ENCODE measurements around the gene VSIG8. TPM values are rescaled to one million over a fixed set of nuclear protein-coding genes. Genes with fewer than 3 reads are reported as not detected.

The VSIG8 gene
- total RNA-seq, 1 donor from 2014 or later, result not detected

DNA sequence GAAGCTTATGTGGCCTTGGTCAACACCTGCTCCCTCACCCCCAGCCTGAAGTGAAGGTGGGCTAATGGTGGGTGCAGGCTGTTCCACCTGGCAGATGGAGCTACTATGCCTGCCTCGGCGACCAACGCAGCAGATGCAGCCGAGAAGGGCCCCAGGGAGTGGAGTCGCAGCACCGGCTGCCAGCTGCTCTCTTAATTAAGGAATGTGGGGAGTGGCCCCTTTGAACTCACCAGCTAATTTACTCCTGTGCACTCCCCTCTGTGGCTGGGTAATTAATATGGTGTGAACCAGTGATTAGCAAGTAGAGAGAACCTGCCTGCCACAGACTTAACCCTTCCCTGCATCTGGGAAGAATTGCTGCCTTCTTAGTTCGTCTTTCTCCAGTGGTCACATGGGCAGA, 39.1 kb downstream of the VSIG8 start:
- H3K27ac Mint-ChIP-seq, result no peak overlapping the region
- TF ChIP-seq CTCF (IDR thresholded peaks at IDR 0.05; ENCODE audit: unreplicated experiment), result no peak
- peaks cover 31% of the 10 kb centered on the region for H3K27me3 Mint-ChIP-seq (ENCODE audit: low read depth)
- no peaks in the 10 kb centered on the region for H3K9me3 Mint-ChIP-seq
- DNase-seq (ENCODE audit: low spot score in 2 of 2, unreplicated experiment in 2 of 2), result no peak
- no peak overlapping the region for H3K4me3 Mint-ChIP-seq
- peaks cover 38% of the 10 kb centered on the region for H3K4me1 Mint-ChIP-seq
- no peaks in the 10 kb centered on the region for H3K36me3 Mint-ChIP-seq

DNA sequence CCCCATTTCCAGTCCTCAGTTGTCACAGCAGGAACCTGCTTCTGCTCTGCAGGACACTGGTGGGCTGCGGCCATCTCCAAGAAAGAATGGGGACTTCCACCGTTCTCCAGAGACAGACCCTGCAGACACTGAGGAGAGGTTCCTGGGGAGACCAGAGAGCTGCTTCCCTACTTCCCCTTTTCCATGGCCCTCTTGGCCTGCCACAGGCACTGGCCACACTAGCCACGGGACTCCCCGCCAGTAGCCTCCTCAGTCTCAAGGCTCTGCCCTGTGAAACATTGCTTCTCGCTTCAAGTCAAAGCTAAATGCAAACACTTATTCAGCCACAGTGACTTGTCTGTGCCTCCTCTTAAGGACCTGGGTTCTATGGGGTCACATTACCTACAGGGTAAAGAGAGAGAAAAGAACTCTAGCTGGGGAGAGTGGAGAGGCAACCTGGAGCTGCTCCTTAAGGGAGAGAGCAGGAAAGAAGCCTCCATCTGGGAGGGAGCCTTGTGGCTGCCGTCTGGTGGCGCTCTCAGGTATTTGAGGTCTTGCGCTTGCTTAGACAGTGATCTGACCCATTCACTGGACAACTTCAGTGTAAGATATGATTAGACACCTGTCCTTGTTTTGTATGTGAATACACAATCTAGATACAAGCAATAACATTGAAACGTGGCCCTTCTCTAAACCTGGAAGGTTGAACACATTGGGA, 41.1 kb downstream of the VSIG8 start:
- Mint-ChIP-seq H3K9me3 (no peaks in the 10 kb centered on the region), H3K27ac (no peak overlapping the region), H3K4me3 (no peak overlapping the region), H3K4me1 (peaks cover 30% of the 10 kb centered on the region), H3K36me3 (no peaks in the 10 kb centered on the region), H3K27me3 (ENCODE audit: low read depth) (peaks cover 32% of the 10 kb centered on the region)
- DNase-seq (ENCODE audit: low spot score in 2 of 2, unreplicated experiment in 2 of 2), result no peak
- TF ChIP-seq CTCF (IDR thresholded peaks at IDR 0.05; ENCODE audit: unreplicated experiment), result no peak

DNA sequence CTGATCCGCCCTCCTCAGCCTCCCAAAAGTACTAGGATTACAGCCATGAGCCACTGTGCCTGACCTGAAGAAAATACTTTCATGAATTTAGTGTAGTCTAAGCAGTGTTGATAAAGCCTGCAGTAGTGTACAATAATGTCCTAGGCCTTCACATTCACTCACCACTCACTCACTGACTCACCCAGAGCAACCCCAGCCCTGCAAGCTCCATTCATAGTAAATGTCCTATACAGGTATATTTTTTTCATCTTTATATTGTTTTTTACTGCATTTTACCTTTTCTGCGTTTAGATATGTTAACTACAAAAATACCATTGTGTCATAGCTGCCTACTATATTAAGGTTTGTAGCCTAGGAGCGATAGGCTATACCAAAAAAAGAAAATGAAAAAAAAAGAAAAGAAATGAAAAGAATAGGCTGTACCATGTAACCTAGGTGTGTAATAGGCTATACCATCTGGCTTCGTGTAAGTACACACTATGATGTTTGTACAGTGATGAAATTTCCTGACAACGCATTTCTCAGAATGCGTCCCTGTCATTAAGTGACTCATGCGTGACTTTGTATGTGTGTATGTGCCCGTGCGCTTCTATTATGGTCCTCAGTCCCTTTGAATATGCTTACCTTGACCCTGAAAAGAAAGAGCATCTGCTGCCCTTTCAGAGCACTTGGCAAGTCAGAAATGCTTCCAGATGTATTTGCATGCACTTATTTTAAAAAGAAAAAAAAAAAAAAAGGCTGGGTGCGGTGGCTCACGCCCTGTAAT, 45.0 kb downstream of the VSIG8 start:
- Mint-ChIP-seq H3K36me3 (no peaks in the 10 kb centered on the region), H3K4me3 (no peak overlapping the region), H3K4me1 (no peaks in the 10 kb centered on the region), H3K27me3 (ENCODE audit: low read depth) (peaks cover 43% of the 10 kb centered on the region), H3K9me3 (no peaks in the 10 kb centered on the region), H3K27ac (no peak overlapping the region)
- TF ChIP-seq CTCF (IDR thresholded peaks at IDR 0.05; ENCODE audit: unreplicated experiment), result no peak
- DNase-seq (ENCODE audit: low spot score in 2 of 2, unreplicated experiment in 2 of 2), result no peak

GRCh38 chr1:159815926-159816325, 46.5 kb downstream of the VSIG8 start:
- TF ChIP-seq CTCF (IDR thresholded peaks at IDR 0.05; ENCODE audit: unreplicated experiment), result no peak
- H3K4me3 Mint-ChIP-seq, result no peak overlapping the region
- H3K36me3 Mint-ChIP-seq, result no peaks in the 10 kb centered on the region
- H3K9me3 Mint-ChIP-seq, result no peaks in the 10 kb centered on the region
- H3K4me1 Mint-ChIP-seq, result no peaks in the 10 kb centered on the region
- H3K27ac Mint-ChIP-seq, result no peak overlapping the region
- H3K27me3 Mint-ChIP-seq (ENCODE audit: low read depth), result peaks cover 45% of the 10 kb centered on the region
- no peak for DNase-seq (ENCODE audit: low spot score in 2 of 2, unreplicated experiment in 2 of 2)

GRCh38 chr1:159804924-159805323, 57.5 kb downstream of the VSIG8 start:
- Mint-ChIP-seq H3K9me3 (no peaks in the 10 kb centered on the region), H3K27ac (no peak overlapping the region), H3K27me3 (ENCODE audit: low read depth) (peaks cover 52% of the 10 kb centered on the region), H3K36me3 (no peaks in the 10 kb centered on the region), H3K4me3 (no peak overlapping the region), H3K4me1 (no peaks in the 10 kb centered on the region)
- TF ChIP-seq CTCF (IDR thresholded peaks at IDR 0.05; ENCODE audit: unreplicated experiment), result no peak
- DNase-seq (ENCODE audit: low spot score in 2 of 2, unreplicated experiment in 2 of 2), result no peak

Small RNAs within 50 kb of the gene (microRNA-seq; reads per million reads assigned to microRNA genes)
- gene MIR4259, result not detected

Other genes with a start within 250 kb of the VSIG8 start
- not detected in 3 replicates for gene CRP, start 148.1 kb downstream of the VSIG8 start, total RNA-seq
- 40.1 to 42.1 TPM (median 41.3 TPM) in 3 replicates for gene DUSP23, start 81.7 kb downstream of the VSIG8 start, total RNA-seq
- 0.60 to 0.62 TPM (median 0.61 TPM) in 3 replicates for gene FCRL6, start 60.3 kb downstream of the VSIG8 start, total RNA-seq
- not detected in 3 replicates for gene SLAMF8, start 35.8 kb downstream of the VSIG8 start, total RNA-seq
- 0.18 to 0.20 TPM (median 0.20 TPM) in 3 replicates for gene CFAP45, start 37.5 kb upstream of the VSIG8 start, total RNA-seq
- gene TAGLN2, start 62.9 kb upstream of the VSIG8 start, total RNA-seq, result 41.6 to 46.2 TPM (median 44.6 TPM) in 3 replicates
- gene IGSF9, start 83.0 kb upstream of the VSIG8 start, total RNA-seq, result 75.8 to 77.5 TPM (median 76.9 TPM) in 3 replicates
- gene SLAMF9, start 91.6 kb upstream of the VSIG8 start, total RNA-seq, result not detected in 3 replicates
- 17.0 to 17.9 TPM (median 17.3 TPM) in 3 replicates for gene PIGM, start 169.3 kb upstream of the VSIG8 start, total RNA-seq
- gene KCNJ10, start 207.5 kb upstream of the VSIG8 start, total RNA-seq, result 0.14 to 0.27 TPM (median 0.22 TPM) in 3 replicates
- gene KCNJ9, start 218.9 kb upstream of the VSIG8 start, total RNA-seq, result 0.07 to 0.09 TPM in 2 of 3 replicates, not detected in the other
- 32.3 to 36.3 TPM (median 33.2 TPM) in 3 replicates for gene IGSF8, start 236.0 kb upstream of the VSIG8 start, total RNA-seq

All from mesothelial cell of epicardium (in vitro differentiated cells).